ENCODE data around the gene SKP1. TPM values are rescaled to one million over a fixed set of nuclear protein-coding genes. Genes with fewer than 3 reads are reported as not detected.
"Not testable (repeated sequence)": the region's sequence is repeated elsewhere in the genome, so short reads cannot be mapped to it uniquely, and the experiment has no call there.

The SKP1 gene
- polyA plus RNA-seq, 1 of the 3 experiments (the other 2 are of a cell fraction): 407 TPM

DNA sequence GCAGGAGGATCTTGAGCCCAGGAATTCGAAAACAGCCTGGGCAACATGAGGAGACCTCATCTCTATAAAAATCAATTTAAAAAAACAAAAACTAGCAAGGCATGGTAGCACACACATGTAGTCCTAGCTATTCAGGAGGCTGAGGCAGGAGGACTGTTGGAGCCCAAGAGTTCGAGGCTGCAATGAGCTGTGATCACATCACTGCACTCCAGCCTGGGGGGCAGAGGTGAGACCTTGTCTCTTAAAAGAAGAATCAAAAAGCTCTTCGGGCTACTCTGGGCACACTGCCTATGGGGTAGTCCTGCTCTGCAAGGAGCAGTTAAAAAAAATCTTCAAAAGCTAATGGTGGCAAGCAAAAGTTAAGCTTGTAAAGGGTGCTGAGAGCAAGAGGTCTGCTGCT, 23.5 kb downstream of the SKP1 start (continued):
- TF ChIP-seq, protein P1, sequence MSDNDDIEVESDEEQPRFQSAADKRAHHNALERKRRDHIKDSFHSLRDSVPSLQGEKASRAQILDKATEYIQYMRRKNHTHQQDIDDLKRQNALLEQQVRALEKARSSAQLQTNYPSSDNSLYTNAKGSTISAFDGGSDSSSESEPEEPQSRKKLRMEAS (IDR thresholded peaks at IDR 0.05; ENCODE audit: low read depth): no peak
- TF ChIP-seq RFX5 (IDR thresholded peaks at IDR 0.05; ENCODE audit: low read length) (no peak), IRF3 (IDR thresholded peaks at IDR 0.05; ENCODE audit: low read depth, low read length) (no peak)

DNA sequence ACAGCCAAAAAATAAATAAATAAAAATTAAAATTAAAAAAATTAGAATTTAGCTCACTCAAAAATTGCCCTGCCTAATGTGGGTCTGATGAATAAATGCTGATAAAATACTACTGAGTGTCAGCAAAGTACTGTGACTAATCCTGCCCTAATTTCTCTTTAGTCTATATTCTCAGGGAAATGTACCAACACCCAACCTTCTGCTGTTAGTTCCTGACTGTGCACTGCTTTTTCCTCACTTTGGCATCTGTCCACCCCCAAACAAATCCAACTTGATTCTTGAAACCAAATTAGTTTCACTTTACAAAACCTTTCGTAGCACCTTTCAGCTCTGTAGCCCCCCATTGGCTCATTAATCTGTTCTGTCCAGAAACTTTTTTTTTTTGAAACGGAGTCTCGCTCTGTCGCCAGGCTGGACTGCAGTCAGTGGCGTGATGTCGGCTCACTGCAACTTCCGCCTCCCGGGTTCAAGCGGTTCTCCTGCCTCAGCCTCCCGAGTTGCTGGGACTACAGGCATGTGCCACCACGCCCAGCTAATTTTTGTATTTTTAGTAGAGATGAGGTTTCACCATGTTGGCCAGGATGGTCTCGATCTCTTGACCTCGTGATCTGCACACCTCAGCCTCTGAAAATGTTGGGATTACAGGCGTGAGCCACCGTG, 24.4 kb downstream of the SKP1 start:
- 98% methylated on average over 15 of the region's 15 CpGs for WGBS (ENCODE audit: low lambda C conversion rate)
- H3K9ac ChIP-seq; H3K9me2 ChIP-seq; H3K4me3 ChIP-seq (ENCODE audit: low read depth in 2 of 2, low read length in 1 of 2); H3K9me3 ChIP-seq; H2AFZ ChIP-seq (ENCODE audit: low read depth); H3K4me2 ChIP-seq; H3K27ac ChIP-seq (ENCODE audit: low read depth in 2 of 2, low read length in 1 of 2); H3K4me1 ChIP-seq (ENCODE audit: control insufficient read depth in 1 of 2, insufficient read depth in 2 of 2, low read depth in 1 of 2, low read length in 1 of 2); H3K27me3 ChIP-seq (ENCODE audit: insufficient read depth); DNase-seq: not testable (repeated sequence)
- H3K36me3 ChIP-seq (replicated peaks in 1 of 2; ENCODE audit: control insufficient read depth in 1 of 2, insufficient read depth in 2 of 2, low read length in 1 of 2): peaks cover 77 to 85% of the 10 kb centered on the region in 2 experiments
- H4K20me1 ChIP-seq (ENCODE audit: insufficient read depth): peaks cover 14% of the 10 kb centered on the region
- CTCF ChIA-PET: interaction anchor here (0.8 to 9.8 kb wide), 6 partner anchors 15 to 113 kb away, joined by 3 to 99 read pairs (median 4); no protein-coding TSS in a partner anchor
- POLR2A ChIA-PET: interaction anchor here (1.4 kb wide), 1 partner anchor 24 kb away, joined by 5 read pairs; no protein-coding TSS in a partner anchor
- peaks cover 65% of the 10 kb centered on the region for H3K79me2 ChIP-seq (ENCODE audit: insufficient read depth)
- H3F3A ChIP-seq (replicated peaks; ENCODE audit: insufficient read depth): peaks cover 10% of the 10 kb centered on the region

DNA sequence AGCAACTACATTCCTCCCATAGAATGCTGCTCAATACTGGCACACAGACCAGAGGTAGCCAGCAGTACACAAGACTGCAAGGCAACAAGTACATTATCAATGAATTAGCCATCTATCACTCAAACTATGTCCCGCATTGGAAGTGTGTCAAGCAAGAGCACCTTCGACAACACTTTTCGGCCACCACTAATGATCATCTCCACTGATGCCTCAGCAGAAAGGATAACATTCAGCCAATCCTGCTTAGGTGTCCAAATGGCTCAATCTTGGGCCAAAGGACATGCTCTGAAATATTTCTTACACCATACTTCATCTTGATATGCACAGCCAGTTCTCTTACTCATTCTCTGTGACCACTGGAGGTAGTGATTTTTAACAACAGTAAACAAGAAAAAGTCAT, 25.0 kb downstream of the SKP1 start:
- Histone ChIP-seq H3K27ac (ENCODE audit: low read depth in 2 of 2, low read length in 1 of 2) (no peak overlapping the region), H3K9me2 (no peaks in the 10 kb centered on the region), H3F3A (replicated peaks; ENCODE audit: insufficient read depth) (peaks cover 14% of the 10 kb centered on the region), H3K4me1 (ENCODE audit: control insufficient read depth in 1 of 2, insufficient read depth in 2 of 2, low read depth in 1 of 2, low read length in 1 of 2) (no peaks in the 10 kb centered on the region; a peak in 1 of 4 replicates), H3K79me2 (ENCODE audit: insufficient read depth) (peaks cover 69% of the 10 kb centered on the region), H3K9ac (no peak overlapping the region), H3K36me3 (replicated peaks in 1 of 2; ENCODE audit: control insufficient read depth in 1 of 2, insufficient read depth in 2 of 2, low read length in 1 of 2) (peaks cover 72 to 86% of the 10 kb centered on the region in 2 experiments), H2AFZ (ENCODE audit: low read depth) (no peak overlapping the region), H3K4me2 (no peak overlapping the region), H4K20me1 (ENCODE audit: insufficient read depth) (peaks cover 20% of the 10 kb centered on the region), H3K27me3 (ENCODE audit: insufficient read depth) (no peaks in the 10 kb centered on the region), H3K4me3 (ENCODE audit: low read depth in 2 of 2, low read length in 1 of 2) (no peak overlapping the region), H3K9me3 (no peaks in the 10 kb centered on the region)
- ChIA-PET POLR2A (no interaction called here), CTCF (interaction anchor here (1.6 to 18.5 kb wide), 5 partner anchors 15 to 138 kb away, joined by 5 to 673 read pairs (median 32); no protein-coding TSS in a partner anchor)
- no peak for TF ChIP-seq FOSL2 (IDR thresholded peaks at IDR 0.05; ENCODE audit: borderline replicate concordance, low read depth)
- no peak for TF ChIP-seq RCOR1 (IDR thresholded peaks at IDR 0.05; ENCODE audit: low read length)
- no peak for TF ChIP-seq MXI1 (IDR thresholded peaks at IDR 0.05; ENCODE audit: low read depth, low read length)
- TF ChIP-seq RXRA (IDR thresholded peaks at IDR 0.05; ENCODE audit: borderline replicate concordance, low read depth): no peak
- TF ChIP-seq SMC3 (IDR thresholded peaks at IDR 0.05; ENCODE audit: low read depth, low read length): no peak
- TF ChIP-seq GATA2 (CRISPR knock-in tag; IDR thresholded peaks at IDR 0.05): no peak
- no peak for TF ChIP-seq NRF1 (IDR thresholded peaks at IDR 0.05; ENCODE audit: low read depth, low read length)
- WGBS (ENCODE audit: low lambda C conversion rate): 95% methylated on average over 3 of the region's 3 CpGs
- DNase-seq: no peak
